Activated T-helper 17 cell treated with anti-CD3 and anti-CD28 coated beads, Interleukin-2, amount 50 U/mL, for 72 hours (primary cell): ENCODE measurements around the gene ZBTB6. TPM values are rescaled to one million over a fixed set of nuclear protein-coding genes. Genes with fewer than 3 reads are reported as not detected.
A peak's percentile ranks its signal among the peaks of the same experiment; 100 is the strongest.
"Not testable (repeated sequence)": the region's sequence is repeated elsewhere in the genome, so short reads cannot be mapped to it uniquely, and the experiment has no call there.

Source experiments
- ATAC-seq: fragments of 150-1000 bp; cut with Tn5 transposase; replicated peaks from 2 replicates; pipeline ENCODE4 v1.10.0; 2021; ENCODE audit warnings: mild to moderate bottlenecking, moderate library complexity
- H3K27ac Mint-ChIP-seq: one replicate; pipeline ENCODE4 v1.8.0; 2022; ENCODE audit warnings: mixed read lengths
- H3K27me3 Mint-ChIP-seq: one replicate; pipeline ENCODE4 v1.8.0; 2022; ENCODE audit warnings: mixed read lengths
- H3K36me3 Mint-ChIP-seq: one replicate; pipeline ENCODE4 v1.8.0; 2022; ENCODE audit warnings: low read depth, mild to moderate bottlenecking, mixed read lengths
- H3K4me1 Mint-ChIP-seq: one replicate; pipeline ENCODE4 v1.8.0; 2022; ENCODE audit warnings: mixed read lengths
- H3K4me3 Mint-ChIP-seq: one replicate; pipeline ENCODE4 v1.8.0; 2022; ENCODE audit warnings: mild to moderate bottlenecking, mixed read lengths
- H3K9me3 Mint-ChIP-seq: one replicate; pipeline ENCODE4 v1.8.0; 2022; ENCODE audit warnings: mixed read lengths
- total RNA-seq, 2 donors: library from RNA; stranded (reverse); gene quantifications; one replicate each; pipeline ENCODE4 v1.2.3, GENCODE V29; 2022

Gene ZBTB6
- total RNA-seq, 2 donors from 2014 or later, result 10.2 to 14.8 TPM

DNA sequence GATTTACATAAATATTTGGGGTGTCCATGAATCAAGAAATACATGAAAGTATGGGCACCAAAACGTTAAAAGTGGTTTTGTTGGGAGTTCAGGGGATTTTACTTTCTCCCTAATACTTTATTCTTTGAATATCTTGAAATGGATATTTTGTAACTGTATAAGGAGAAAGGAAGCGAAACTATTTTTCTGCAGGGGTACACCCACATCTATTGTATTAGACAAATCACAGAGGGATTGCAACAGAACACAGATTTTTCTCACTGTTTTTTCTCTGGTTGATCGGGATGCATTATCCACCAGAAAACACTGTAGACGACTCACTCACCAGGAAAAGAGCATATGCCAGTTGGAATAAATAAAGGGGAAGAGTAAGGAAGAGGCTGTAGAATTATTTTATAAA is 26.5 kb upstream of the ZBTB6 start:
- peaks cover 49% of the 10 kb centered on the region for H3K36me3 Mint-ChIP-seq
- no peak overlapping the region for H3K27ac Mint-ChIP-seq
- H3K4me3 Mint-ChIP-seq, result peak overlapping the region; percentile 97
- no peaks in the 10 kb centered on the region for H3K9me3 Mint-ChIP-seq
- no peak for ATAC-seq
- H3K27me3 Mint-ChIP-seq, result no peaks in the 10 kb centered on the region
- peaks cover 13% of the 10 kb centered on the region for H3K4me1 Mint-ChIP-seq

DNA sequence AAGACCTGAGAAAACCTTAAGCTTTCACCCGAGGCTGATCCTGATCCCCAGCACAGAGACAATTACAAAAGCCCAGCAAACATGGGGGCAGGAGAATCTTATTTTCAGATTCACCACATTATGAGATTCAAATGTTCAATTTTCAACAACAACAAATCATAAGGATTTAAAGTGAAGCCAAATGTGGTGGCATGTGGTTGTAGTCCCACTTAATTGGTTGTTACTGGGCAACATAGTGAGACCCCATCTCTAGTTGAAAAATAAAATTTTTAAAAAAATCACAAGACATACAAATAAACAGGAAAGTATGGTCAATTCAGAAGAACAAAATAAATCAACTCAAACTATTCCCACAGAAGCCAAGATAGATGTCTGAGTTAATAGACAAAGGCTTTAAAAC is 23.8 kb upstream of the ZBTB6 start:
- Mint-ChIP-seq H3K4me3 (no peak overlapping the region), H3K27ac (no peak overlapping the region)

DNA sequence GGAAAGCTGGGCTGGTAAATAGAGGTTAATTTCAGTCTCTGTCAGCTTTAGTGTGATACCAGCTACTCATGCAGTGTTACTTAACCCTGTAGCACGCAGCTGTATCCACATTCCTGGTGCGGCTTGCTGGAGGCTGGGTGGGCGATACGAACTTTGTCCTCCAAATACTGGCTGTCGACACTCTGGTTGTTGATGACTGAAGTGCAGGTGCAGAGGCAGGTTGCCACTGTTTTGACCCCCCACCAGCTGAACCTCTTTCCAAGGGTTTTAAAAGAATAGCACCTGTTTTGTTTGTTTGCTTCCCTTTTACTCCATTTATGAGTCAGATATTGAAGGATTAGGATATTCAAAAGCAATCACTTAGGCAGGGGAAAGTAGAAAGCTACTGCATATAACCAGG is 23.3 kb upstream of the ZBTB6 start:
- Mint-ChIP-seq H3K27ac (no peak overlapping the region), H3K36me3 (peaks cover 50% of the 10 kb centered on the region), H3K9me3 (no peaks in the 10 kb centered on the region), H3K4me1 (peaks cover 14% of the 10 kb centered on the region), H3K27me3 (no peaks in the 10 kb centered on the region), H3K4me3 (no peak overlapping the region)
- no peak for ATAC-seq

More for the DNA sequence above, 23.8 kb upstream of the ZBTB6 start:
- Mint-ChIP-seq H3K4me1 (peaks cover 18% of the 10 kb centered on the region), H3K9me3 (no peaks in the 10 kb centered on the region), H3K27me3 (no peaks in the 10 kb centered on the region), H3K36me3 (peaks cover 51% of the 10 kb centered on the region)
- ATAC-seq, result no peak

DNA sequence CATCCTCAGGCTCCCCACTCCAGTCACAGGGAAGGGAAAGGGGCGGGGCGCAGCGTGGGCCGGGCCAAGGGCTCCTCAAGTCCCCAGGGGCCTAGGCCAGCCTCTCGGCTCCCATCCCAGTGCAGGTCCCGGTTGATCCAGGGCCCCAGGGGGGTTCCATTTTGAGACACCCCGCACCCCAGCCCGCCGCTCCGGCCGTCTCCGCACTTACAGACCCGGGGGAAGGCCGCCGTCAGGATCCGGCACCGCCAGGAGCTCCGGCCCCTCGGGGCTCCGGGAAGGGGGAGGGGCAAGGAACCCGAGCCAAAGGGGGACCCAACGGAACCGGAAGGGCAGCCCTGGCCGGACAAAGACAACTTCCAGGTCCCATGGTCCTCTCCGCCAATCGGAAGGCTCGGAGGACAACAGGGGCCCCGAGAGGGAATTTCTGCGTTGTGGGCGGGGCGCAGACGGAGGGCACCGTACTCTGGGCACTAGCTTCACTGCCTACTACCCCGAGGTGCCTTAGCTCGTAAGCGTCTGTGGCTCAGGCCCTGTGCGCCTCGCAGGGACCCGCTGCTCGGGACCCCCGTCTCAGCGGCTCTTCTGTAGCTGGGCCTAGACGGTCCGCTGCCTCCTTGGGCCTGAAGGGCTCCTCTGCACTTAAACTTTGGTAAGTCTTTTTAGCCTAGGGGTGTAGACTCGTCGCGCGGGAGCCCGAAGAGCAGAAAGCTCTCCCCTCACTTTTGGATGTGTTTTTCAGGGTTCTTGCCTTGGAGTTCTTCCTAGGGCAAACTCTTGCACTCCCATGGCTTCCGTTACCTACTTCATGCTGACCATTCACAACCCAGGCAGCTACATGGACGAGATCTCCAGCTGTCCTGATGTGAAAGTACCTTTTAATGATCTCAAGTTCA is 18.4 kb upstream of the ZBTB6 start, which contains the start of gene ZBTB26:
ZBTB26 (minus strand) TSS at position 287 of the 896 bp plus-strand sequence. CDS start 11,578 bp downstream, outside the sequence.
- Mint-ChIP-seq H3K4me3 (no peak within 1 kb of the TSS), H3K27ac (peak within 1 kb of the TSS; percentile 94), H3K27me3 (no peaks in the 10 kb centered on the region), H3K4me1 (peaks cover 13% of the 10 kb centered on the region), H3K36me3 (peaks cover 21% of the 10 kb centered on the region), H3K9me3 (no peaks in the 10 kb centered on the region)
- peak; percentile 100 for ATAC-seq

DNA sequence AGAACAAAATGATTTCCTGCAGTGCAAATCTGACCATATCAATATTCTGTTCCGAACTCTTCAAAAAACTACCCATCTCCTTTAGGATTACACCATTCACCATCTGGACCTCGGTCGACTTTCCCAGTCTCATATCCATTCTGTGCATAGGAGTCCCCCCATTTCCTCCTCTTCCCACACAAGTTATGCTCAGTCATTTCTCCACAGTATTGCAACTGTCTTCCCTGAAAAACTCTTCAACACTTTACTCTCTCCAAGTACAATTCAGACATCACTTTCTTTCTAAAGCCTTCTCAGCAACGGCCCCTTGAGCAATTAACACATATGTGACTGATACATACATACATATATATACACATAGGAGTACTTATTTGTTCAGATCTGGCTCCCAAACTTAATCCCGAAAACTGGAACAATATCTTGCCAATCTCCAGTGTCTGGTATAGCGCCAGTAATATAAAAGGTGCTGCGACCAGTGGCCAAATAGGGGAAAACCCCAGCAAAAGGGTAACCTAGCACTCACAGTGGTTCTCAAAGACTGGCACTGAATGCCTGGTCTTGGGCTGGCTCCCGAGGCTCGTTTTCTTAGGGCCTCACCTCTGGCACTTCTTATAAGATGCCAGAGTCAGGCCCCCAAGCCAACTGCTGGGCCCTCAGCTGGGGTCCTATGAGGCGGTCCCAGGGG is 17.6 kb upstream of the ZBTB6 start:
- ATAC-seq, result no peak
- Mint-ChIP-seq H3K27me3 (no peaks in the 10 kb centered on the region), H3K4me1 (peaks cover 13% of the 10 kb centered on the region), H3K36me3 (peaks cover 14% of the 10 kb centered on the region), H3K4me3 (no peak overlapping the region), H3K9me3 (no peaks in the 10 kb centered on the region), H3K27ac (no peak overlapping the region)

DNA sequence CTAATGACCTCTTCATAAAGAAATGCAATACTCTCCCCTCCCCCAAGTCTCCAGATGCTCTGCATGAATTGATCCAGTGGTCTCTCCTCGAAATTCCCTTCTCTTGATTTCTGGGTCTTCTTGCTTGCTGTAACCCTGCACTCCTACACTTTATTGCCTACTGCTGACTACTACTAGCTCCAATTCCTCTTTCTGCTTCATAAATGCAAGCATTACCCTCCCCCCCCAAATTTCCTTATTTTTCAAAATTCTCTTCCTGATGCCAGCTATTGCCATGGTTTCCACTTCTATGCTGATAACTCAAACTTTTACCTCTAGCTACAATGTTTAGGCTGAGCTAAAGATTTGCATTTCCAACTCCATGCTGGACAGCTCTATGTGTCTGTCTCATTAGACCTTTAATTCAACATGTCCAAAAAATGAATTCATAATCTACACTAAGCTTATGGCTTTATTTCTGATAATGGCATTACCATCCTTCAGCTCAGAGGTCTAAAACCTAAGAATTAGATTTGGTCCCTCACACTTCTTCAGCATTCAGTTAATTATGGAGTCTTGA is 16.8 kb upstream of the ZBTB6 start:
- H3K36me3 Mint-ChIP-seq, result peaks cover 10% of the 10 kb centered on the region
- H3K9me3 Mint-ChIP-seq, result no peaks in the 10 kb centered on the region
- no peak overlapping the region for H3K27ac Mint-ChIP-seq
- no peaks in the 10 kb centered on the region for H3K27me3 Mint-ChIP-seq
- no peak overlapping the region for H3K4me3 Mint-ChIP-seq
- H3K4me1 Mint-ChIP-seq, result peaks cover 10% of the 10 kb centered on the region
- no peak for ATAC-seq

DNA sequence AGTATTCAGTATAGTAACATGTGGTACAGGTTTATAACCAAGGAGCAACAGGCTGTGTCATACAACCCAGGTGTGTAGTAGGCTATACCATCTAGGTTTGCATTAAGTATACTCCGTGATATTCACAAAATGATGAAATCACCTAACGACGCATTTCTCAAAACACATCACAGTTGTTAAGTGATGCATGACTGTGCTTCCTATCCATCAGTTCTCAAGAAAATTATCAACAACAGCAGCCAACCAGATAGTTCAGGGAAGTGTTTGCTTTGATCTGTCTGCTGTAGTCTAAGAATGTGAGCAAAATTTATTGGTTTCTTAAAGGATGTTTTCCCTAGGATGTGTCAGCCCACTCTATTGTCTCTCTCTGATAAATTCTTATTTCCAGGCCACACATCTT is 10.8 kb upstream of the ZBTB6 start:
- Mint-ChIP-seq H3K36me3 (peaks cover 39% of the 10 kb centered on the region), H3K27me3 (no peaks in the 10 kb centered on the region), H3K4me3 (no peak overlapping the region), H3K4me1 (no peaks in the 10 kb centered on the region), H3K9me3 (no peaks in the 10 kb centered on the region), H3K27ac (no peak overlapping the region)
- no peak for ATAC-seq

DNA sequence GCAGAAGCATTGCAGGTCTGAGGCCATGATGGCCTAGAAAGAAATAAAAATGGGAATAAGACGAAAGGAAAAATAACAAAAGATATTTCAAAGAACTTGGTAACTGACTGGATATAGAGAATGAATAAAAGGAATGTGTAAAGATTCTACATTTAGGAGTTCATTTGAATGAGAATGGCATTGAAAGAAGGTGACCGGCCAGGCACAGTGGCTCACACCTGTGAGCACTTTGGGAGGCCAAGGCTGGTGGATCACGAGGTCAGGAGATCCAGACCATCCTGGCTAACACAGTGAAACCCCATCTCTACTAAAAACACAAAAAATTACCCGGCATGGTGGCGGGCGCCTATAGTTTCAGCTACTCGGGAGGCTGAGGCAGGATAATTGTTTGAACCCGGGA is 9.6 kb upstream of the ZBTB6 start:
- Mint-ChIP-seq H3K9me3 (no peaks in the 10 kb centered on the region), H3K4me3 (no peak overlapping the region), H3K27me3 (no peaks in the 10 kb centered on the region), H3K36me3 (peaks cover 43% of the 10 kb centered on the region), H3K4me1 (no peaks in the 10 kb centered on the region), H3K27ac (no peak overlapping the region)
- ATAC-seq, result no peak

DNA sequence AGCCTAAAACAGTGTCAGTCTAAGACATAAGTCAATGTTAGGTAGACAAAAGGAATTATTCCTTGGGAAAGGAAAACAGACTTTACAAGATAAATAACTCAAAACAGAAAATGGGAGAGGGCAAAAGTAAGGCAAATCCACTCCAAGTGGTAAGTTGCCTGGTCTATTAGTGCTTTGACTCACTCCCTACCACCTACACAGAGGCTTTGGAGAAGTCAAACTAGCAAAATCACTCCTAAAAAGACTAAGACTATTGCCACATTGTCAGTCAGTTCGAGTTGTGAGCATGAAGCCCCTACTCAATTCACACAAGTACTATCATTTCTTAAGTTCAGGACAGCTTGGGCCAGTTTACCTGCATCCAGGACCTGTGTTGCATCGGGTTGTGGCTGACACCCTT is 5.2 kb upstream of the ZBTB6 start:
- Mint-ChIP-seq H3K36me3 (peaks cover 42% of the 10 kb centered on the region), H3K27me3 (no peaks in the 10 kb centered on the region), H3K4me3 (no peak overlapping the region), H3K9me3 (no peaks in the 10 kb centered on the region), H3K4me1 (no peaks in the 10 kb centered on the region), H3K27ac (no peak overlapping the region)
- no peak for ATAC-seq

DNA sequence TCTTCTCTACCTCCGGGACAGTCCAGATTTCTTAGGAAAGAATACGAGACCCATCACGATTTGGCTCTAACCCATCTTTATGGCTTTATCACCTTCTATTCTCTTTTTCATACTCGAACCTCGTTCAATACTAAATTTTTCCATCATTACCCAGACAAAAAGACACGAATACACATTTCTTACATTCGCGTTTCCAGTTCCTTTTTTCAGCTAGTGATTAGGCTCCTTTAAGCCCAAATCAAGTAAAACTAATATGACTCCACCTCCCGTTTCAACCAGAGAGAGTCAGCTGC is 506 bp downstream of the ZBTB6 start:
- Mint-ChIP-seq H3K9me3 (no peaks in the 10 kb centered on the region), H3K36me3 (peaks cover 54% of the 10 kb centered on the region), H3K4me3 (peak overlapping the region; percentile 100), H3K4me1 (peaks cover 20% of the 10 kb centered on the region), H3K27me3 (no peaks in the 10 kb centered on the region), H3K27ac (peak overlapping the region; percentile 100)
- ATAC-seq, result no peak

DNA sequence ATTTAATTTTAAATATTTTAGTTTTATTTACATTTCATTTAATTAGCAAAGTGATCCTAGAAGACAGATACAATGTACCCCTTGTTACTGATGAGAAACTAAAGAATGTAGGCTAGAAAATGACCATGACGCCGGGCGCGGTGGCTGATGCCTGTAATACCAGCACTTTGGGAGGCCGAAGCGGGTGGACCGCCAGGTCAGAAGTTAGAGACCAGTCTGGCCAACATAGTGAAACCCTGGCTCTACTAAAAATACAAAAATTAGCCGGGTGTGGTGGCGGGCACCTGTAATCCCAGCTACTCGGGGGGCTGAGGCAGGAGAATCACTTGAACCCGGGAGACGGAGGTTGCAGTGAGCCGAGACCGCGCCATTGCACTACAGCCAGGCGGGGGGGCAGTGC is 7.0 kb downstream of the ZBTB6 start:
- peaks cover 55% of the 10 kb centered on the region for H3K36me3 Mint-ChIP-seq
- H3K27ac Mint-ChIP-seq, H3K27me3 Mint-ChIP-seq, H3K4me1 Mint-ChIP-seq, H3K9me3 Mint-ChIP-seq, H3K4me3 Mint-ChIP-seq, ATAC-seq: not testable (repeated sequence)

DNA sequence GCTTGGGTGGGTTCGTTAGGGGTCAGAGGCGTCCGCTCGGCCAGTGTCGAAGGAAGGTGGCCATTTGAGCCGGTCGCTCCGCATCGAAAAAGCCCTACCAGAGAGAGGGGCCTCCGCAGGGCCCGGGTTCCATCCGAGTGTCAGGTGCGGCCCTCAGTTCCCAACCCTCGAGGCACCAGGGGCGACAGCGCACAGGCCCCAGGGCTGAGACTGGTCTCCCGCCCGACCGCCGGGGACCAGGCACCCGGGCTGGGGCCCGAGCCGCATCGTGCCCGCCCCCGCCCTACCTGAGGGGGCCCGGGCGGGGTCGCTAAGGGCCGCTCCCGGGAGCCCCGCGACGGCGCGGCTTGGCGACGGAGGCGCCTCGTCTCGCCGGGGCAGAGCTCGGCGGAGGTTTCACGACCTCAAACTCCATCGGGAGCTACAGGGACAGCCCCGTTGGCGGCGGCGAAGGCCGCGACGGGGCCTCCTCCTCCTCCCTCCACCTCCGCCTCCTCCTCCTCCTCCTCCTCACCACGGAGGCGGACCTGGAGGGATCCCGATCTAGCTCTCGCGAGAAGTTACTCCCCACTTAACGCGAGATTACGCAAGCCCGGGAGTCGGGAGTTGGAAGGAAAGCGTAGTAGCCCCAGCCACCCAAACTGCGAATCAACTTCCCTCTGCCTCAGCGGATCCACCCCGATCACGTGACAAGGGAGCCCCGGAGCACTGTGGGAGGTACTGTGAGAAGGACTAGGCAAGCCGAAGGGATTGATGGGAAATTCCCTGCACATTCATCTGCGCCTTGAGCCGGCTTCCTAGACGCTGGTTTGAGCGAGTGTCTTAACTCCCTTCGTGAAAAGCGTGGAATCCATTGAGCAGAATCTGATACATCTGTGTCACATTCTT is 8.1 kb downstream of the ZBTB6 start, which contains the start of gene RC3H2:
RC3H2 (minus strand) TSS at position 537 of the 888 bp plus-strand sequence. CDS start 7,850 bp downstream, outside the sequence.
- Mint-ChIP-seq H3K4me1 (no peaks in the 10 kb centered on the region), H3K27ac (peak within 1 kb of the TSS; percentile 89), H3K9me3 (no peaks in the 10 kb centered on the region), H3K36me3 (peaks cover 45% of the 10 kb centered on the region), H3K4me3 (peak within 1 kb of the TSS; percentile 84), H3K27me3 (no peaks in the 10 kb centered on the region)
- peak; percentile 92 for ATAC-seq

DNA sequence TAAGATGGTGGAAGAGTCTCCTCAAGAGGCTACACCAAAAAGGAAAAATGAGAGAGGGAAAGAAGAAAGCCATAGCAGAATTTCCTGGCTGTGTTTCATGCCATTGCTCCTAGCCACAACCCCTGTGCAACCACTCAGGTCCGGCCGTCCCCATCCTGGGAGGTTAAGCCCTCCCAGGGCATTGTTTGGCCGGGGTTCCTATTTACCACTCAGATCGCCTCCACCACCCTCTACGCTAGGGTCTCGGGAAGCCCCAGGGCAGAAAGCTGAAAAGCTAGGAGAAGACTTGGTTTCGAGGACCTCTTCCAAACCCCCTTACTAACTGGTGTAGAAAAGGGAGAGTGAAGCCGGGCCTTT is 8.7 kb downstream of the ZBTB6 start:
- H3K4me1 Mint-ChIP-seq, result peaks cover 2% of the 10 kb centered on the region

DNA sequence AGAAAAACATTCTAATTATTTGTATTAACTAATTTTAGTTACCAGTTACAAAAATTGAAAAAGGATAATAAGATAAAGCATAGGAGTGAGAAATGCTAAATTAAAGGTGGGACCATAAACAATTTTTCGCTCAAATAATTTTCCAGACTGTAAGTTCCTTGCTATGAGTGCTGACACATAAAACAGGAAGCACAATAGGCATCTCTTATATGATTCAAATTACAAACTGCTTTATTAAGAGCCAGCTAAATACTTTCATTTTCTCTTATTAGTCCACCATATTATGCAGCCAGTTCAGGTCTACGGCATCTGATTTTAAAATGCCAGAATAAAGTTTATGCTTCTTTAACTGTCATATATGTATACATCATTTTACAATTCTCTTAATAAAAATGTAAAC is 12.3 kb downstream of the ZBTB6 start:
- ATAC-seq, result no peak

More for the DNA sequence above, 8.7 kb downstream of the ZBTB6 start:
- peaks cover 43% of the 10 kb centered on the region for H3K36me3 Mint-ChIP-seq
- peak; percentile 28 for ATAC-seq
- no peaks in the 10 kb centered on the region for H3K27me3 Mint-ChIP-seq
- no peaks in the 10 kb centered on the region for H3K9me3 Mint-ChIP-seq
- H3K4me3 Mint-ChIP-seq, result peak overlapping the region; percentile 84
- H3K27ac Mint-ChIP-seq, result peak overlapping the region; percentile 89

More for the DNA sequence above, 12.3 kb downstream of the ZBTB6 start:
- Mint-ChIP-seq H3K27ac (peak overlapping the region; percentile 69), H3K27me3 (no peaks in the 10 kb centered on the region), H3K4me1 (peaks cover 11% of the 10 kb centered on the region), H3K36me3 (peaks cover 59% of the 10 kb centered on the region), H3K4me3 (peak overlapping the region; percentile 64), H3K9me3 (no peaks in the 10 kb centered on the region)
